Measurements from ENCODE around the gene SRGAP1. TPM values are rescaled to one million over a fixed set of nuclear protein-coding genes. Genes with fewer than 3 reads are reported as not detected.

SRGAP1 gene
- polyA plus RNA-seq, 6 donors from 2014 or later: 0.01 to 0.26 (median 0.05) TPM

DNA sequence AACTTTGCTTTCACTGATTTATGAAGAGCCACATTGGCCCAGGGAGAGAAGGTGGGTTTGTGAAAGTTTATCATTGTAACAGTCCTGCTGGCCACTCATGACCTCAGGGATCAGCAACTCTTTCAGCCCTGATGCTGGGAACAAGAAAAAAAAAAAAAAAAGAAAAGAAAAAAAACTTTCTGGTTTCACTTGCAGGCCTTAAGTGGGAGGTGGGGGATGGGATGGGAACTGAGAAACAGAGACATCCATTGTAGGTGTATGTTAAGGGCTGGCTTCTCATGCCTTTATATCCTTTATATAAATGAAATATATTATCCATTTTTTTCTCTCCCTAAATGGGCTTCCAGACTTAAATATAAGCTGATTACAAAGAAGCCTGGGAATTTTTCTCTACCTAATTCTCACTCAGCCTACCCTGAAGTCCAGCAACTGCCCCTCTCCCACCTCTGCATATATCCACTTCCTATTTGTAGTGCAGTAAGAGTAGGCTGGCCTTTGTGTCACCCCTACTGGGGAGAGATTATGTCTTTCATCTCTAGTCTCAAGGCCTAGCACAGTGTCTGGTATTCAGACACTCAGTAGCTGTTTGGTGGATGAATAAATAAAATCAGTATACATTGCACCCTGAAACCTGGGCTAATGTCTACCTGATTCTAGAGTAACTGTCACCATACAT, 190.5 kb downstream of the SRGAP1 start:
- Mint-ChIP-seq H3K27me3 (no peaks in the 10 kb centered on the region), H3K4me1 (no peaks in the 10 kb centered on the region), H3K4me3 (no peak overlapping the region), H3K9me3 (peaks cover 0 to 7% (median 0%) of the 10 kb centered on the region in 7 donors), H3K27ac (no peak overlapping the region), H3K36me3 (no peaks in the 10 kb centered on the region)
- ATAC-seq (ENCODE audit: low read depth in 2 of 2) (no peak), DNase-seq (no peak)

DNA sequence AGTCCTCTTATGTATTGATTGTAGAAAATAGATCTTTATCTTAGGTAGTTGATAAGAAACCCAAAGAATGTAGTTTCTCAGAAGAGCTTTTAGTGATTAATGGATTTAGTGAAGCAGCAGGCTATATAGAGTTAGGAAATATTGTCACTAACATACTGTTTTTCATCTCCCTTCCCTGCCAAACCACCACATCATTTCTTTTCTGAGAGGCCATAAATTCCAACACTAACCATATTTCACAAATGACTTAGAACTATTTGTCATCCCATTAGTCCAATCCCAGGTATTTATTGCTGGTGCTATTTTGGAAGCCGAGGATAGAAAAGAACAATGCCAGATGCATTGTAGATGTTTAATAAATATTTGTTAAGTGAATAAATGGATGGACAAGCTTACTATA, 191.9 kb downstream of the SRGAP1 start:
- Mint-ChIP-seq H3K36me3 (no peaks in the 10 kb centered on the region), H3K9me3 (peaks cover 0 to 7% (median 0%) of the 10 kb centered on the region in 7 donors), H3K4me3 (no peak overlapping the region), H3K27ac (no peak overlapping the region), H3K27me3 (no peaks in the 10 kb centered on the region), H3K4me1 (no peaks in the 10 kb centered on the region)
- ATAC-seq (ENCODE audit: low read depth in 2 of 2): no peak
- no peak for DNase-seq

DNA sequence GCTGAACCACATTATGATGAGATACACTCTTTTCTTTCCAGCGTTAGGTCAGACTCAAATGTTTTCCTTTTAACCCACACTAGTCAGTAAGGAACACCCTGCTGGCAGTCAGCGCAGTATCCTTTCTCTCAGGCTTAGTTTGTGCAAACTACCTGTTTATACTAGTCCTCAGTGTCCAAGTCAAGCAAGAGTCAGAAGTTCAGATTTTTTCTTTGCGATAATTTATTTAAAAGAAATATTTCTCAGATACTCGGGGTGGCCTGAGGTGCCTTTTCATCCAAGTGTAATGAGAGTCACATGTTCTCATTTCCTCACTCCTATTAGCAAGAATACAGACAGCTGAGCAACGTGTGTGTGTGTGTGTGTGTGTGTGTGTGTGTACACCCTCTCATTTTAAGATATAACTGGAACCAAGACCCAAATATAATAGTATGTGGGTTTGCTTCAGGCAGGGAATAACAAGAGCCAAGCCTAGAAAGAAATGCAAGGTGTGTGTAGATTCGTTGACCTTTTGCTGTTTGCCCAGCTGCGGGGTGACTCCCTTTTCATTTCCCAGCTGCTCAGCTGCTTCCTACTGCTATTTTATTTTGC, 194.9 kb downstream of the SRGAP1 start:
- DNase-seq: no peak
- H3K4me1 Mint-ChIP-seq: no peaks in the 10 kb centered on the region
- H3K27me3 Mint-ChIP-seq: no peaks in the 10 kb centered on the region
- H3K27ac Mint-ChIP-seq: no peak overlapping the region
- peaks cover 0 to 2% (median 0%) of the 10 kb centered on the region in 7 donors for H3K9me3 Mint-ChIP-seq
- no peak overlapping the region for H3K4me3 Mint-ChIP-seq
- no peak for ATAC-seq (ENCODE audit: low read depth in 2 of 2)
- H3K36me3 Mint-ChIP-seq: no peaks in the 10 kb centered on the region

DNA sequence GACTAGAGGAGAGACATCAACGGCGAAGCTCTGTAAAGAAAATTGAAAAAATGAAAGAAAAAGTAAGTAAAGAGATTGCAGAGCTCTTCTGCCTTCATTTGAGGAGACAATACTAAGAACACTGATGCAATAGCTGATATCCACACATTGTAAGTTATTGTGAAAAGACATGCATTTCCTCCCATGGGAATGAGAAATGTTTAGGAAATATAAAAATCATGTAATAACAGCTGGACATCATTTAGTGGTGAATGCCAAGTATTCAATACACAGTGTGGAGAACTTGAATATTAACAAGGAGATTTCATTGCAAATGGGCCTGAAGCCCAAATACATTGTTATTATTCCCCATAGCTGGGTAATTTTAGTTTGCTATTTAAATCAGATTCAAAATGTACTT, 198.4 kb downstream of the SRGAP1 start:
- H3K9me3 Mint-ChIP-seq: peaks cover 0 to 1% (median 0%) of the 10 kb centered on the region in 7 donors
- no peaks in the 10 kb centered on the region for H3K4me1 Mint-ChIP-seq
- no peaks in the 10 kb centered on the region for H3K36me3 Mint-ChIP-seq
- H3K27me3 Mint-ChIP-seq: peaks cover 0 to 8% (median 3%) of the 10 kb centered on the region in 3 donors
- no peak overlapping the region for H3K4me3 Mint-ChIP-seq
- no peak for DNase-seq
- H3K27ac Mint-ChIP-seq: no peak overlapping the region
- ATAC-seq (ENCODE audit: low read depth in 2 of 2): no peak

DNA sequence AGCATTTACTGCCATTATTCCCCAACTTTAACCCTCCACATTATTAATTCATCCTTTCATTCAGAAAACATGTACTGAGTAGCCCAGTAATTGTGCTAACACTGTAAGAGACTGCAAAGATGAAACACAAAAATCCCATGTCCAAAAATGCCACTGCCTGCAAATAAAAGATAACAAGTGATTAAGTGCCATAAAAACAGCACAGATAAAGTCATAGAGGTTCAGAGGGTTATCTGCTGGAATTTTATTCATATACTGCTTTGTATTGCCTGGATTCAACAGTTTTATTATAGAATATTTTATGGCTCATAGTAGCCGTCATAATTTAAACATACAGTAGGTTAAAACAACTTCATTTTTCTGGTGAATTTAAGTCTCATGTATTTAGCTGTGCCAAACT, 199.7 kb downstream of the SRGAP1 start:
- DNase-seq (no peak), ATAC-seq (ENCODE audit: low read depth in 2 of 2) (no peak)
- H3K27me3 Mint-ChIP-seq: peaks cover 0 to 8% (median 3%) of the 10 kb centered on the region in 3 donors
- no peaks in the 10 kb centered on the region for H3K4me1 Mint-ChIP-seq
- H3K27ac Mint-ChIP-seq: no peak overlapping the region
- H3K4me3 Mint-ChIP-seq: no peak overlapping the region
- no peaks in the 10 kb centered on the region for H3K36me3 Mint-ChIP-seq
- peaks cover 0 to 3% (median 0%) of the 10 kb centered on the region in 7 donors for H3K9me3 Mint-ChIP-seq

DNA sequence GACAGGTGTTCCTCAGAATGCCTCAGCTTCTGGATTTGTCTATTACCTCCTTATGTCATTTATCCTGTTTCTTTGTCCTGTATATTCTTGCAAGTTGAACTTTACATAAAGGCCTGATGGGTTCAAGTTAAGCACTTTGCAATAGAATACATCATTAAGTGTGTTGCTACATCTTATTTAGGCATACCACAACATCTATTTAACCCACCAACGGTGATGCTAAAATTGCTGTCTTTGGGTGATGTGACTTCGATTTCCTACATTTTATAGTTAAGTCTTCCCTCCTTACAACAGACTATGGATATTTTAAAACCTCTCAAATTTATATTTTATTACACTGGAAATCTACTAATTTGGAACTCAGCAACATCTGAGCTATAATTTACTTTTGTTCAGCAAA, 206.6 kb downstream of the SRGAP1 start:
- Mint-ChIP-seq H3K4me1 (no peaks in the 10 kb centered on the region), H3K4me3 (no peak overlapping the region), H3K36me3 (no peaks in the 10 kb centered on the region), H3K27me3 (peaks cover 3 to 14% (median 5%) of the 10 kb centered on the region in 3 donors), H3K27ac (no peak overlapping the region), H3K9me3 (peaks cover 0 to 7% (median 5%) of the 10 kb centered on the region in 7 donors)
- ATAC-seq (ENCODE audit: low read depth in 2 of 2) (no peak), DNase-seq (no peak)

DNA sequence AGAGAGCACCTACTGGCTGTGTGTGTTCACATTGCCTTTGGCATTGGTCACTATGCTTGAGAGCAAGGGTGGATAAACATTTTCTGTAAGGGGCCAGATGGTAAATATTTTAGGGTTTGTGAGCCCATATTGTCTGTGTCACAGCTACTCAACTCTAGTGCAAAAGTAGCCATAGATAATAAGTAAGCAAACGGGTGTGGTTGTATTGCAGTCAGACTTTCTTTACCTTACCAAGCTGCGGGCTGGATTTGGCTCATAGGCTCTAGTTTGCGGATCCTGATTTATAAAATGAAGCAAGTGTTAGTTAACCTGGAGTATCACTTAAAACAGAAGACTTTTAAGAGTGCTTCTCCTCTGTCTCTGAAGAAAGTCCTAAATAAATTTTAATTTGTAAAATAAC, 208.6 kb downstream of the SRGAP1 start:
- Mint-ChIP-seq H3K36me3 (no peaks in the 10 kb centered on the region), H3K4me1 (no peaks in the 10 kb centered on the region), H3K4me3 (no peak overlapping the region), H3K27ac (no peak overlapping the region), H3K27me3 (peaks cover 0 to 12% (median 5%) of the 10 kb centered on the region in 3 donors), H3K9me3 (peaks cover 0 to 8% (median 6%) of the 10 kb centered on the region in 7 donors)
- DNase-seq: no peak
- ATAC-seq (ENCODE audit: low read depth in 2 of 2): no peak

DNA sequence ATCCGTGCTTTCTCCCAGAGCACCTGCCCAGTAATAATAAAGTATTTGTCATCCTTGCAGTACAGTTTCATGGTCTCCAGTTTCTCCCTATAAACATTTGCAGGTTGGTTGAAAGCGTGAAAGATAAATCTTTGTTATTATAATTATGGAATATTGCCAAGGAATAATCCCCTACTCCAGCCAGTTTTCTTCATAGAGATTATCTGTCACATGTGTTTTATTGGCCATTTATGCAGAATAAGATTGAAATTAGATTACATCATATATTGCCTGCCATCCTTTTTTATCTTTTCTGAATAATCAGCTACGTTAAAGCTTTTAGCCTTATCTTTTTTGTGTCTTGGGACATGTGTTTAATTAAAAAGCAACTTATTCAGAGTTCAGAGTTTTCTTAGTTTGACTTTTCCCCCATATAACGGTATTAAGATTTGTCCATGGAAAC, 209.6 kb downstream of the SRGAP1 start:
- H3K27me3 Mint-ChIP-seq: peaks cover 0 to 12% (median 5%) of the 10 kb centered on the region in 3 donors
- H3K27ac Mint-ChIP-seq: no peak overlapping the region
- no peaks in the 10 kb centered on the region for H3K36me3 Mint-ChIP-seq
- no peak overlapping the region for H3K4me3 Mint-ChIP-seq
- DNase-seq (no peak), ATAC-seq (ENCODE audit: low read depth in 2 of 2) (no peak)
- peaks cover 0 to 8% (median 6%) of the 10 kb centered on the region in 7 donors for H3K9me3 Mint-ChIP-seq
- H3K4me1 Mint-ChIP-seq: no peaks in the 10 kb centered on the region

DNA sequence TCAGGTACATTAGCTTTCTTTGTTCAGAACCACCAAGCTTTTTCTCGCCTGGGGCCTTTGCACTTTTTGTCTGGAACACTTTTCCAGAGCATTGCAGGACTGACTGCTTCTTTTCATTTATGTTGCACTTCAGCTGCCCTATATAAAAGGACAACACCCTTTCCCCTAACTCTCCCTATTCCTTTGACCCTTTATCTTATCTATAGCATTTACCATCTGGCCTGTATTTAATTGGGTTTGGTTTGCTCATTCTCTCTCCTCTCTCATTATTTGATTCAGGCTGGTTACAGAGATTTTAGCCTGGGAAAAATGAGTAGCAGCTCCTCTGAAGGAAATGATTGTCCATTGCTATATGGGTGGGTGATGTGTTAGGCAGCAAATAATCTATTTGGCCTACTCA, 212.2 kb downstream of the SRGAP1 start:
- Mint-ChIP-seq H3K27ac (no peak overlapping the region), H3K36me3 (no peaks in the 10 kb centered on the region), H3K4me1 (no peaks in the 10 kb centered on the region), H3K4me3 (no peak overlapping the region), H3K9me3 (peaks cover 0 to 8% (median 5%) of the 10 kb centered on the region in 7 donors), H3K27me3 (peaks cover 0 to 7% (median 0%) of the 10 kb centered on the region in 3 donors)
- no peak for ATAC-seq (ENCODE audit: low read depth in 2 of 2)
- DNase-seq: no peak

DNA sequence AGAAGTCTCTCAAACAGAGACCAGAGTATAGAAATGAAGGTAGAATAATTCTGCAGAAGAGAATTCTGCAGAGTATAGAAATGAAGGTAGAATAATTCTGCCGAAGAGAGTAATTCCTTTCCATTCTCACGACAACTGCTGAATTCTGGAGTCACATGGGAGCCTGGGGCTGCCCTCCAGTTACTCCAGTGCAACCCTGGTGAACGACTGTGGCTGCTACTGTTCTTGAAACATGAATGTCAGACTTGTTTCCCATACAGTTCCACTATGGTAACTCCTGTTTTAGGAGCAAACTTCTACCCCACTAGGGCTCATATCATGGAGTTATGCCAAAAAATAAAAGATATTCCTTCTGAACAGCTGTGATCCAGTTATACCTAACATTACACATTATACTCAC, 213.2 kb downstream of the SRGAP1 start:
- no peak overlapping the region for H3K27ac Mint-ChIP-seq
- ATAC-seq (ENCODE audit: low read depth in 2 of 2) (no peak), DNase-seq (no peak)
- H3K4me3 Mint-ChIP-seq: no peak overlapping the region
- H3K4me1 Mint-ChIP-seq: no peaks in the 10 kb centered on the region
- H3K36me3 Mint-ChIP-seq: no peaks in the 10 kb centered on the region
- peaks cover 0 to 4% (median 3%) of the 10 kb centered on the region in 3 donors for H3K27me3 Mint-ChIP-seq
- H3K9me3 Mint-ChIP-seq: peaks cover 0 to 8% (median 5%) of the 10 kb centered on the region in 7 donors

DNA sequence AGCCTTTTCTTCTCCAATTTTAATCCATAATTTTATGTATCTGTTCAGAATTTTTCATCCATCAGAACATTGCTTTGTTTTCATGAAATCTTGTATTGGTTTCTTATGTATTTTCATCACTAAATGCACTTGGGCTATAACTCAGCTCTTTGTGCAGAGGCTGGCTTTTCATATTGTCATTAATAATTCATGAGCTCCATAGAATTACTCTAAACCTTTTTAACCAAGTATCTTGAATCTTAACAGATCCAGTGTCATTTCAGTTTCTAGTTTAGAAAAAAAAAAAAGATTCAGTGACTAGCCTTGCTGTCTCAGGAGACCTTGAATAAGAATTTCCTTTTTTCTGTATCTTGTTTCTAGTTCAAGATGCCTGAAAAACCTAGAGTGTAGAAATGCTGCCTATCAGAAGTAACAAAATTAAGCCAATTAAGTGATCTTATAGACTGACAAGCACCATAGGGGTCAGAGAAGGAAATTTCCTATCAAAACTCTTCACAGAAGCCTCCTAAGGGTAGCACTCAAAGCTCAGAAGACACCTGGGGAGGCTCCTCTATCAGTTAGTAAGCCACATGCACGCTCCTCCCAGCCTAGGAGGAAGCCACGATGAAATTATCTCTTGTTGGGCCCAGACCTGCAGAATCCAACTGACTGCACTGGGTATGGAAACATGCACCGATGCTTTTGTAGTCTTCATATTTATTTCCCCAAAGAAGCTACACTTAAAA, 214.2 kb downstream of the SRGAP1 start:
- DNase-seq (no peak), ATAC-seq (ENCODE audit: low read depth in 2 of 2) (no peak)
- no peaks in the 10 kb centered on the region for H3K36me3 Mint-ChIP-seq
- H3K4me3 Mint-ChIP-seq: no peak overlapping the region
- H3K9me3 Mint-ChIP-seq: peaks cover 0 to 8% (median 5%) of the 10 kb centered on the region in 7 donors
- H3K27me3 Mint-ChIP-seq: peaks cover 0 to 8% (median 3%) of the 10 kb centered on the region in 3 donors
- H3K4me1 Mint-ChIP-seq: no peaks in the 10 kb centered on the region
- H3K27ac Mint-ChIP-seq: no peak overlapping the region

DNA sequence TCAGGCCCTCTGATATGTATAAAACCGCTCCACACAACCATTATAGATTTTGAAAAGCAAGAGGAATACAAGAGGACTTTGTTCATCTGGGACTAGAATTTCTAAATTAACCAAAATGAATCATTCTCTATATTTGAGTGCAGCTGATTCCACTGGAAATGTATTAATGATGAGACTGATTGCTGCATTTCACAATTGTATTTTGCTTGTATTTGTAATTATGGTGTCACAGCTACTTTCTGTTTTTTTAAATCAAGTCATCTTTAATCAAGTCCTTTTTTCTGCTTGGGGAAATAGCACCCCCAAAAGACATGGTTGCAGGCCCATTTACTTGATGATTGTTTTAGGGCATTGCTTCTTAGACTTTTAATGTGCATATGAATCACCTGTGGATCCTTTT, 215.2 kb downstream of the SRGAP1 start:
- Mint-ChIP-seq H3K27ac (no peak overlapping the region), H3K9me3 (peaks cover 0 to 8% (median 5%) of the 10 kb centered on the region in 7 donors), H3K4me1 (no peaks in the 10 kb centered on the region), H3K27me3 (peaks cover 0 to 8% (median 0%) of the 10 kb centered on the region in 3 donors), H3K4me3 (no peak overlapping the region), H3K36me3 (no peaks in the 10 kb centered on the region)
- ATAC-seq (ENCODE audit: low read depth in 2 of 2) (no peak), DNase-seq (no peak)

DNA sequence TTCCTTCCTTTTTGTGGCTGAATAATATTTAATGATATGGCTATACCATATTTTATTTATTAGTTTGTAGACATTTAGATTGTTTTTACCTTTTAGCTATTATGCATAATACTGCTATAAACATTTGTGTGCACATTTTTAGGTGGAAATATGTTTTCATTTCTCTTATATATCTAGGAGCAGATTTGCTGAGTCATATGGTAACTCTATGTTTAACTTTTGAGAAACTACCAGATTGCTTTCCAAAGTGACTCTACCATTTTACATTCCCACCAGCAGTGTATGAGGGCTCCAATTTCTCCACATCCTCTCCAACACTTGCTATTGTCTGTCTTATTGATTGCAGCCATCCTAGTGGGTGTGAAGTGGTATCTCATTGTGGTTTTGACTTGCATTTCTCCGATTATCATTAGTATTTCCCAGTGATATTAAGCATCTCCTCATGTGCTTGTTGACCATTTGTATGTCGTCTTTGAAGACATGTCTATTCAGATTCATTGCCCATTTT, 217.4 kb downstream of the SRGAP1 start:
- Mint-ChIP-seq H3K9me3 (peaks cover 0 to 2% (median 0%) of the 10 kb centered on the region in 7 donors), H3K27me3 (peaks cover 0 to 8% (median 0%) of the 10 kb centered on the region in 3 donors), H3K4me3 (no peak overlapping the region), H3K4me1 (no peaks in the 10 kb centered on the region), H3K27ac (no peak overlapping the region), H3K36me3 (no peaks in the 10 kb centered on the region)
- DNase-seq (no peak), ATAC-seq (ENCODE audit: low read depth in 2 of 2) (no peak)
